B cell (primary cell): ENCODE data around the gene SUSD2.

ENCODE experiments used
- EZH2 ChIP-seq: IDR thresholded peaks from 2 replicates; pipeline ENCODE4 v1.6.1; 2012; ENCODE audit warnings: borderline replicate concordance, low read depth, mild to moderate bottlenecking, moderate library complexity, low read length; ENCODE audit not compliant: insufficient read depth, poor library complexity, severe bottlenecking
- TF ChIP-seq, protein P1 (sequence below): fragments of 200-600 bp; IDR thresholded peaks from one replicate; pipeline ENCODE4 v1.8.0; 2022; ENCODE audit warnings: antibody characterized with exemption, mild to moderate bottlenecking

DNA sequence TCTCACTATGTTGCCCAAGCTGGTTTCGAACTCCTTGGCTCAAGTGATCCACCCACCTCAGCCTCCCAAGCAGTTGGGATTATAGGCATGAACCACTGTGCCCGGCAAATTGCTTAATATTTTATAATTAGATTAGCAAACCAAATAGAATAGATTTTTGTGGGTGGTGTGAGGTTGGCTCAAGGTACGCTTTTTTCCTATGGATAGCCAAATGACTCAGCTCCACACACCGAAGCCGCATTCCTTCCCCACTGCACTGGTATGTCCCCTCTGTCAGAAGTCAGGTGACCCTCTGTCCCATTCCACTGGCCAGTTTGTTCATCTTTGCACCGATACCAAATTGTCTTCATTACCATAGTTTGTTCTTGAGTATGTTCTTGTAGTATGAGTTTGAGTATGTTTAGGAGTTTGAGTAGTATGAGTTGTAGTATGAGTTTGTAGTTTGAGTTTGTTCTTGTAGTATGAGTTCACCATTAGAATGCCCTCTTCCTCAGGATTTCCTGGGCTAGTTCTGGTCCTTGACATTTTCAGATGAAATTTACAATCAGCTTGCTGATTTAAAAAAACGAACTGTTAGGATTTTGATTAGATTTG lies 19.4 kb downstream of the SUSD2 start:
- no peak for TF ChIP-seq EZH2
- TF ChIP-seq, protein P1, sequence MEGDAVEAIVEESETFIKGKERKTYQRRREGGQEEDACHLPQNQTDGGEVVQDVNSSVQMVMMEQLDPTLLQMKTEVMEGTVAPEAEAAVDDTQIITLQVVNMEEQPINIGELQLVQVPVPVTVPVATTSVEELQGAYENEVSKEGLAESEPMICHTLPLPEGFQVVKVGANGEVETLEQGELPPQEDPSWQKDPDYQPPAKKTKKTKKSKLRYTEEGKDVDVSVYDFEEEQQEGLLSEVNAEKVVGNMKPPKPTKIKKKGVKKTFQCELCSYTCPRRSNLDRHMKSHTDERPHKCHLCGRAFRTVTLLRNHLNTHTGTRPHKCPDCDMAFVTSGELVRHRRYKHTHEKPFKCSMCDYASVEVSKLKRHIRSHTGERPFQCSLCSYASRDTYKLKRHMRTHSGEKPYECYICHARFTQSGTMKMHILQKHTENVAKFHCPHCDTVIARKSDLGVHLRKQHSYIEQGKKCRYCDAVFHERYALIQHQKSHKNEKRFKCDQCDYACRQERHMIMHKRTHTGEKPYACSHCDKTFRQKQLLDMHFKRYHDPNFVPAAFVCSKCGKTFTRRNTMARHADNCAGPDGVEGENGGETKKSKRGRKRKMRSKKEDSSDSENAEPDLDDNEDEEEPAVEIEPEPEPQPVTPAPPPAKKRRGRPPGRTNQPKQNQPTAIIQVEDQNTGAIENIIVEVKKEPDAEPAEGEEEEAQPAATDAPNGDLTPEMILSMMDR, result no peak
